Esophagus mucosa (tissue), 1 donor: Measurements from ENCODE around the gene CDH13. TPM values are rescaled to one million over a fixed set of nuclear protein-coding genes. Genes with fewer than 3 reads are reported as not detected.

Experiments
- ATAC-seq: fragments of 200-7000 bp; cut with Tn5 transposase; one replicate; pipeline ENCODE4 v1.9.1; 2020
- total RNA-seq: library from RNA; stranded (reverse); gene quantifications from one replicate; pipeline ENCODE4 v1.2.4, GENCODE V29; 2023
- donor health status: DM: yes; HTN: yes; CAD: no.

CDH13 gene
- total RNA-seq, 1 donor from 2014 or later: 8.4 TPM

GRCh38 chr16:83456934-83457333, 830.2 kb downstream of the CDH13 start:
- no peak for ATAC-seq

GRCh38 chr16:83458612-83459011, 831.8 kb downstream of the CDH13 start:
- ATAC-seq: no peak

DNA sequence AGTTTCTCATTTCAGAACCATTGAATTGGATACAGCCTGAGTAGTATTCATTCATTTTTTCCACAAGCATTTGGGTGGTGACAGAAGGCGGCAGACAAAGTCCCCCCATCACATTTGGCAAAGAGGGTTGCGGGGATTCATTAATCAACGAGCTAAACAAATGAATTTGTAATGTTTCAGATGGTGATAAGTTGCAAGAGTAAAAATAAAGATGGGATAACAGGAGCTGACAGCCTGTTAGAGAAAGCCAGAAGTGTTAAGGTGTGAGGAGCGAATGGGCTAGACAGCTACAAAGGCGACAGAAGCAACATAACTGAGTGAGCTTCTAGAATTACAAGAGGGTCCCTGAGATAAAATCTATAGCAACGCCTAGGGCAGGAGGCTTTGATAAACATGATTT, 838.2 kb downstream of the CDH13 start:
- ATAC-seq: no peak

- ATAC-seq: no peak
Observed at GRCh38 chr16:83470416-83470815, 843.6 kb downstream of the CDH13 start.

- no peak for ATAC-seq
Observed at GRCh38 chr16:83472776-83473501, 846.2 kb downstream of the CDH13 start.

- ATAC-seq: no peak
Observed at GRCh38 chr16:83473926-83474650, 847.3 kb downstream of the CDH13 start.

DNA sequence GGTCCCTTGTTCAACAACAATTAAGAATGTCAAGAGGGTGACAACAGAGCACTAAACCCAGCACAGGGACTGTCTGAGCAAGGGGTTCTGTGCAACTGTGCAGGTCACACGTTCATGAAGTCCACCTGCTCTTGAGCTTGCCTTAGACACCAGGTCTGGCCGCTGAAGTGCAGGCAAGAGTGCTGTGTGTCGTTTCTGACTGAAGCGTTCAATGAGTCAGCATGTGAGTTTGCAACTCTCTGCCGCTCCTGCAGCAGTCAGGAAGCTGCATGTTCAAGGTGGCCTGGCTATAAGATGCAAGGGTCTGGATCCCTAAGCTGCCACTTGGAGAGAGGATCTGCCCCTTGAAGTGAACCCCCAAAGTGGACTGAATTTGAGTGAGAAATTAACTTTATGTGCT, 848.3 kb downstream of the CDH13 start:
- ATAC-seq: no peak

GRCh38 chr16:83481589-83481988, 854.8 kb downstream of the CDH13 start:
- ATAC-seq: no peak

GRCh38 chr16:83482545-83483162, 855.9 kb downstream of the CDH13 start:
- no peak for ATAC-seq

DNA sequence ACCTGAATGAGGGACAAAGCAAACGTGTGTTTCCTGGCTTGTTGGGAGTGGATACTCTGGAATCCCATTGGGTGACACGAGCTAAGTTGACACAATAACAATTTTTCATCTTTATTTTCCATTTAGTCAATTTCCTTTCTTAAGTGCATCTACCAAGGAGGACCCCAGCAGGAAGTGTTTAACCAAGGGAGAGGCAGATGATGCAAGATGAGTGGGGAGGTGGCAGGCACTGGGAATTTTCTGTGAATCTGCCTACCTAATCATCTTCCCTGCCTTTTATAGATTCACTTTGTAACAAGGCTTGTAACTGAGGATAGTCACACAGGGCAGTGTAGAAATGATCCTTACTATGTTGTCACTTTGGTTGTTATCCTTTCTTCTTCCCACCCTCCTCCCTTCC, 863.3 kb downstream of the CDH13 start:
- ATAC-seq: no peak

GRCh38 chr16:83494459-83494858, 867.7 kb downstream of the CDH13 start:
- no peak for ATAC-seq

- no peak for ATAC-seq
Observed at GRCh38 chr16:83501481-83501880, 874.7 kb downstream of the CDH13 start.

DNA sequence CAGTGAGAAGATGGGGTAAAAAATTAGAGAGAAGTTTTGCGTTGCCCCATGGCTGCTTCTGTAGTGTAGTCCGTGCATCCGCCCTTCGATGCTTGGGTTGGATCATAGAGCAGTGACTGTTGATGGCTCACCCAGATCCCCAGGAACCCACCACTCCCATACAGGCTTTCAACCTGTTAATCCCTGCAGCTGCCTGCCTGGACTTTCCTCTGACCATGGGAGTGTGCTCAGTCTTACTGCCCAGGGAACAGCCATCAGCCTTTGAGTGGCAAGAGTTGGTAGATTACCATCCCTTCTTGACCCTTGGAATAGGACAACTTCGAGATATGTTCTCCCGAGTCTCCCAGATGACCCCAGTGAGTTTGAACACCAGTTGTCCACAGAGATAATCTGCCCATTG, 881.5 kb downstream of the CDH13 start:
- no peak for ATAC-seq

DNA sequence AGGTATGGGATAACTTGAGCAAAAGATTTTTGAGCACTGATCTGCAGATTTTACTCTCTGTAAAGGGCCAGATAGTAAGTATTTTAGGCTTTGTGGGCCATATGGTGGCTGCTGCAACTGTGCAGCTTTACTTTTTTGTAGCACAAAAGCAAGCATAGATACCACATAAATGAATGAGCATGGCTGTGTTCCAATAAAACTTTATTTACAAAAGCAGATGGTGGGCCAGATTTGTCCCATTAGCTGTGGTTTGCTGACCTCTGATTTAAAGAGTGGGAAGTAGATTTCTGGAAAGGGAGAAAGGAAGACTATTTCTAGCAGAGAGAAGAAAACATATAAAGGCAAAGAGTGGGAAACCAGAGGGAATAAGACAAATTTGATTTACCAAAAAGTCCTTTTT, 882.5 kb downstream of the CDH13 start:
- ATAC-seq: no peak

DNA sequence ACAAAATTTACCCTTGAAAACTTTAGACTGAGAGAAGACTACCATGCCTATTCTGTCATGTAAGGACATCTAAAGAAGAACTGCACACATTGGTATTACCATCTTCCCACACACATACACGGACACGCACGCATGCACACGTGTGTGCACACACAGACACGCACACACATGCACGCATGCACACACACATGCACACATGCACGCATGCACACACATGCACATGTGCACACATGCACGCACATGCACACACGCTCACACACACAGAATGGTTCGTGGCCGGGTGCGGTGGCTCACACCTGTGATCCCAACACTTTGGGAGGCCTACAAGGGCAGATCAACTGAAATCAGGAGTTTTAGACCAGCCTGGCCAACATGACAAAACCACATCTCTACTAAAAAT, 884.1 kb downstream of the CDH13 start:
- ATAC-seq: no peak

DNA sequence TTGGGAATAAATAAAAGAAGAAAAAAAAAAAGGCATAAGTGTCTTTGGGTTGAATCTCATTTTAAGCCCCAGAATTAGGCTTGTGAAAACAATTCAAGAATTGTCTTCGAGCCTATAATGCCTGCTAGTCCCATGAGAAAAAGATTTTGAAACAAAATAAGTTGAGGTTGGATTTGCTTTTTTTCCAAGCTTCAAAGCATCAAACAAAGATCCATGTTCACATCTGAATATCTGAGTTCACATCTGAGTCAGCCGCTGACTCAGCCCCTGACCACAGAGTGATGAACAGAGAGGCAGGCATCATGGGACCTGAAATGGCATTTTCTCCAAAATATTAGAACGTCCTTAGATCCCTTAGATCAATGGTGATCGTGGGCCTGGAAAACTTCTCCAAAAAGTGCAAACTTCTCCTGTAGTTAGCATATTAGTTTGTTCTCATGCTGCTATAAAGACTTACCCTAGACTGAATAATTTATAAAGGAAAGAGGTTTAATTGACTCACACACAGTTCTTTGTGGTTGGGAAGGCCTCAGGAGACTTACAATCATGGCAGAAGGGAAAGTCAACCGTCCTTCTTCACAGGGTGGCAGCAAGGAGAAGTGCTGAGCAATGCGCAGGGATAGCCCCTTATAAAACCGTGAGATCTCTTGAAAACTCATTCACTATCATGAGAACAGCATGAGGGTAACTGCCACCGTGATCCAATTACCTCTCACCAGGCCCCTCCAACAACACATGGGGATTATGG, 886.4 kb downstream of the CDH13 start:
- no peak for ATAC-seq

DNA sequence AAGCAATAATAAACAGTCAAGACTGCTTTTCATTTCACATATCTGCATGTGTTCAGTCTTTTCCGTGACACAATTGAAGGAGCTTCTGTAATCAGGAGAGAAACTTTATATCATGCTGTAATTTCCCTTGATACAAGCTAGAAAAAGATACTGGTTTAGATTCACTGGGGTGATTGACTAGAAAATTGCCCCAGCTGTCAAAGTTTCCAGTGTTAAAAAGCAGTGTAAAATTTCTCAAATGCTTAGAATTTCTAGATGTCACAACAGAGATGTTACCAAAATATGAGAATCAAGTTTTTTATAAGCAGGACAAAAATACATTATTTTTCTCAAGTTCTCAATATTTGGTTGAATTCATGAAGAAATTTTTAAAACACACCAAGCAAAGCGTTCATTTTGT, 888.6 kb downstream of the CDH13 start:
- ATAC-seq: no peak

GRCh38 chr16:83516931-83517330, 890.2 kb downstream of the CDH13 start:
- no peak for ATAC-seq

DNA sequence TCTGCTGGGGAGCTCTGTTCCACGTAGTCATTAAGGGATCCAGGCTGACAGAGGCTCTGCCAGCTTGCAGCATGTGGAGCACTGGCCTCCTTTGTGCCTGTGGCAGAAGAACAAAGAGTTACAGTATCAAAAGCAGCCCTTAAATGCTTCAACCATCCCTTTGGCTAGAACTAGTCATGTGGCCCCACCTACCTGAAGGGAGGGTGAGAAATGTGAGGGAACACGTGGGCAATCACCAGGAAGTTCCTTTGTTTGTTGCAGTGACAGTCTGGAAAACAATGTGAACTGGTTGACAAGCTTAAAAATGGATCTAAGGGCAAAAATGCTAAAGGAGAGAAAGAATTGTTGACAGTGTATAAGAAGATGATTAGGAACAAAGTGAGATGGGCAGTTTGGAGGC, 890.6 kb downstream of the CDH13 start:
- peak; percentile 65 for ATAC-seq

GRCh38 chr16:83520596-83520995, 893.8 kb downstream of the CDH13 start:
- no peak for ATAC-seq

DNA sequence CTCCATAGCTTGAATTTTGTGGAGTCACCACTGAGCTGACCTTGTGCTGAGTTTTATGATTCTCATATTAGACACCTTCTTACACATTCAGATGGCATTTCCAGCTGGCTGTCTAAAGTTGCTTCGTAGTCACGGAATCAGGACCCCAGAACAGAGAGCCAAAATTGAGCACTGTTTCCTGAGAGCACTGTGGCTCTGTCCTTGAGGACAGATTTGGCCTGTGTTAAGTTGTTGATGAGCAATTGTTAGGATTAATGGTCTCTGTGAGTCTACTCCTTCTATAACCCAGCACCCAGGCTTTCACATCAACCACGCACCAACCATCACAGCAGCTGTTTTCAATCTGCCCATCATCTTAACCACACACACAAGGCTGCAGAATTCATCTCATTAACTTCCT, 903.5 kb downstream of the CDH13 start:
- no peak for ATAC-seq

DNA sequence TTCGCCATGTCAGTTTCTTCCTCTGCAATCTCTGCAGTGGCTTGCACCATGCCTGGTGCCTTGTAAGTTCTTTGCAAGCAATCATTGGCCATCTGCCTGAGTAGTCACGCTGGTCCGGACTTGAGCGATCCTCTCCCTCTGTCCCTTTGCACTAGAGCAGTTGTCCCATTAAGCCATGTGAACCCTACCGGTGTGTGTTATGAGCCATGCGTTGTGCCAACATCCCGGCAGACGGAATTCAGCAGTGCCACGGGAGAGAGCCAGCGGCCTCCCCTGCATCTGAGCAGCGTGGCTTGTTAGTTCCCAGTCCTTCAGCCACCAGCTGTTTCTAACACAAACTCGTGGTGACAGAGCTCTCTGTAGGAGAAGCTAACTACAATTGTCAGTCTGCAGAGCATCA, 905.9 kb downstream of the CDH13 start:
- no peak for ATAC-seq

DNA sequence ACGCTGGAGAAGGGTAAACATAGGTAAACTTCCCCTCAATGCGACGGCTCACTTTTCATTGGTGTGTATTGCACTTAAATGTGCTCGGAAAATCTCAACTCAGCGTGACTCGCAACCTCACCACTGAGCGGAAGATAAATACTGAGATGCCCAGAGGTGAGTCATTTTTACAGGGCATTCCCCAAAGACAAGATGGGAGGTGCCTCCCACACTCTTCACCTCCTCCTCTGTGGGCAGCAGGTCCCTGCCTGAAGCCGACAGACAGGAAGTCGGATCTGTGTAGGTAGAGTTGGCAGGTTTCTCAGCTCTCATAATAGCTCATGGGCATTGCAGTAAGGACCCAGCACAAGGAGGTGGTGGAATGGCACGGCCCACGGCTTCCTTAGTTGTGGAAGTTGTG, 906.4 kb downstream of the CDH13 start:
- peak; percentile 94 for ATAC-seq
